HuH-7.5 (cell line): ENCODE data around the gene MRFAP1L1.
"Not testable (repeated sequence)": the region's sequence is repeated elsewhere in the genome, so short reads cannot be mapped to it uniquely, and the experiment has no call there.

Experiments used
- DNase-seq: peaks from one replicate; pipeline ENCODE4 v3.0.0; 2011; ENCODE audit warnings: low spot score

Gene MRFAP1L1

DNA sequence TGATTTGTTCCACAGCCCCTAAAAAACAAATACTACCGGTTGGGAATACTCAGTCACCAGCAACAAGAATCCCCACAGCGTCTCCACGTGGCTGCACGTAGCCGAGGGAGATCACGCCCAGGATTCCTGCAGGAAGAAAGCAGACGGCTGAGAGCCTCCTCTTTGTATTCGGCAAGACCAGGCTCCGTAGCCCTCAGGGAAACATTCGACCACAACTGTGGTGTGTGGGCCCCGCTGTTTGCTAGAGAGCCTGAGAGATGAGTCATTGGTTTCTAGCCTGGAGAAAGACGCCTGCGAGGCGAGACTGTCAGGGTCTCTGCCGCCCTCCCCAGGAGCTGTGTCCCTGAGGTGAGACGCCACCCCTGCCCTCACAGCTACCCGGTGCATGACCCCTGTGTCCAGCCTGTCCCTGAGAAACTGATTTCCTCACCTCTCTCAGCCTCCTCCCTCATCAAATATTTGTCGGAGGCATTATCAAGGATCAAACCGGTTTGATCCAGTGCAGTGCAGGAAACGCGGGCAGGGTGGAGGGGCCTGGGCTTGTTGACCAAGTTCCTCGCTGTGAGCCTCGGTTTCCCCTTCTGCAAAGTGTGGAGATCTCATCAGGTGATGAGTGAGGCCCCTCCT lies 20.7 kb downstream of the MRFAP1L1 start:
- peak; percentile 77 for DNase-seq

DNA sequence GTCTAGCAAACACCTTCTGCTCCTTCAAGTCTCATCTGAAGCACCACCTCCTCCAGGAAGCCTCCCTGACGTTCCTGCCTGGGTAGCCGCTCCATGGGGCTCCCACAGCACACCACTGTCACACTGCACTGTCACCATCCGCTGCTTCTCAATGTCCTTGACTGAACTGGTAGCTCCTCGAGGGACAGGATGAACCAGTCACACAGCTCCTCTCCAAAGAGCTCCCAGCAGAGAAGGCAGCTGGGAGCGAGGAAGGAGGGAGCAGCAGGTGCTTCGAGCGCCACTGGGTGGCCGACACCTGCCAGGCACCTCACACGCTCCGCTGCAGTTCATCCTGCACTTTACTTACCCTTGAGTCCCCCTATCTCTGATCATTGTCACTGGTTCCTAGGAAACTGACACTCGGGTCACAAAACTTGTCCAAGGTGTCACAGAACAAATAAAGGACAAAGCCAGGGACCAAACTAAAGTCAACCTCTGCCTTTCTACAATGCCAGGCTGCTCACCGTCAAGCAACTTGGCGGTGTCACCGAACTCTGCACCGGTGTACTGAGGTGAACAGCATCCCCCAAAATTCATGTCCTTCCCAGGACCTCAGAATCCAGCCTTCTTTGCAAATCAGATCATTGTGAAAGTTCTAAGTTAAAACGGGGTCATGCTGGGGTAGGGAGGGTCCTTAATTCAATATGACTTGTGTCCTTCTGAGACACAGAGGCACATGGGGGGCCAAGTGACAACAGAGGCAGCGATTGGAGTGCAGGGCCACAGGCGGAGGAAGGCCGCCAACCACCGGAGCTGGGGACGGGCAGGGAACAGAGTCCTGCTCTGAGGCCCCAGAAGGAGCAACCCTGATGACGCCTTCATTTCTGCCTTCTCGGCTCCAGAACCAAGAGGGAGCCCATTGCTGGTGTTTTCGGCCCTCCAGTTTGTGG lies 21.5 kb downstream of the MRFAP1L1 start:
- no peak for DNase-seq

DNA sequence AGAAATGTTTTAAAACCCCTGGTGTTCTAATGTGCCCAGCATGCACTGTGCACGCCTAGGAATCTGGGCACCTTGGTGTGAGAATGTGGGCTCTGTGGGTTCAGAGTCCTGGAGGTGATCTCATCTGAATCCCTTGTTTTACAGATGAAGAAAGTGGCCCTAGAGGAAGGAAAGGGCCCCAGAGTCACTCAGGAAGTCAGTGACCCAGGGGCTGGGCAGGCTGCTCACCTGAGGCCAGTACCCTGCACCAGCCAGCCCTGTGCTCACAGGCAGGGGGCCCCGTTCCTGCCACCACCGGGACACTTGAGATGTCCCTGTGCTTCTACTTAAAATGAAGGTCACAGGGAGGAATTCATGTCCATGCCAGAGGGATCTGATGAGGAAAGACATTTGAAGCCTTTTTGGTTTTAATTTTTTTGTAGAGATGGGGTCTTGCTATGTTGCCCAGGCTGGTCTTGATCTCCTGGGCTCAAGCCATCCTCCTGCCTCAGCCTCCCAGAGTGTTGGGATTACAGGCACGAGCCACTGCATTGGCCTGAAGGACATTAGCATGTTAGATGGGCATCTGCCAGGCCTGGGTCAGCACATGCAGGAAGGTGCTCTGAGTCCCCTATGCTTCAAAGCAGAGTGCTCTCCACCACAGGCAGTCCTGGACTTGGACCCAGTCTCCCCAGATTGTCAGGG lies 23.4 kb downstream of the MRFAP1L1 start:
- DNase-seq = no peak

DNA sequence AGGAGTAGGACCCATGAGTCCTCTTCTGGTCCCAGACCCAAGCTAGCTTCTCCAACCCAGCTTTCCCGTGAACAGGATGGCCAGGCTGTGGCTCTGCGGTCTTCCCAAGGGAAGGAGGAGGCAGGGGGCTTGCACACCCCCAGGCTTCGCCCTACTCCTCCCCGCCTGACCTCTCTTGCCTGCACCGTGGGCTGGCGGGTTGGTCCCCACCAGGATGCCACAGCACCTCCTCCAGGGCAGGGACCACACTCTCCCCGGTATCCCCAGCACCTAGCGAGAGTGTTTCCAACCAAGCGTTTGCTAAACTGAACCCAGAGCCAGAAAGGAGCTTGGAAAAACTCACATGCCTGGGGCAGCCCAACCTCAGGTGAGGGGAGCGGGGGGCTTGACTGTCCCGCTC lies 25.0 kb downstream of the MRFAP1L1 start:
- no peak for DNase-seq

DNA sequence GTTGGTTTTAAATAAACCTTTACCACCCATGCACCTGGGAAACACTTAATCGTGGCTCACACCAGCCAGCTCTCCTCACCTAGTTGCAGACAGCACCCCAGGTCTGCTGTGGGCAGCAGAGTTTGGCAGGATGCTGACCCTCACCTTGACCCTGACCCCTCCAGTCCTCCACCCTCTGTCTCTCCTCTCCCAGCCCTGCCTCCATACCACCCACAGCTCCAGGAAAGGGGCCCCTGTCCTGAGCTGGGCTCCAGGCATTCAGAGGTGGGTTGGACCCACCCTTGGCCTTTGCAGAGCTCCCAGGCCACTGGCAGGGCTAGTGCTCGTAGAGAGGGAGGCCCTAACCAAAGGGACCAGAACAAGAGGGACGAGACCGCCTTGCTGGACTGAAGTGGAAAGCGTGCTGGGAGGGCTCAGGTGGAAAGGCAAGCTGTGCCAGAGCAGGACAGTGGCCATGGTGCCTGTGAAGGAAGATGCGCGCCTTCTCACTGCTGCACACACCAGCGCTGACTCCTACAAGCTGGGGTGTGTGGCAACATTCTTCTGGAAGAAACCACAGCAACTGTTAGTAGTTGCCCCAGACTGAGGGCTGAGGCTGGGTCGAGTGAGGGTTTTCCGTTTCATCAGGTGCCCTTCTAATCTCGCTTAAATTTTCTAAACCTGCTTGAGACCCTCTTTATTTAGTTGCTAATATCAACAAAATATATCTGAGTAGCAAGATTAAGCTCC lies 26.6 kb downstream of the MRFAP1L1 start:
- DNase-seq = no peak

DNA sequence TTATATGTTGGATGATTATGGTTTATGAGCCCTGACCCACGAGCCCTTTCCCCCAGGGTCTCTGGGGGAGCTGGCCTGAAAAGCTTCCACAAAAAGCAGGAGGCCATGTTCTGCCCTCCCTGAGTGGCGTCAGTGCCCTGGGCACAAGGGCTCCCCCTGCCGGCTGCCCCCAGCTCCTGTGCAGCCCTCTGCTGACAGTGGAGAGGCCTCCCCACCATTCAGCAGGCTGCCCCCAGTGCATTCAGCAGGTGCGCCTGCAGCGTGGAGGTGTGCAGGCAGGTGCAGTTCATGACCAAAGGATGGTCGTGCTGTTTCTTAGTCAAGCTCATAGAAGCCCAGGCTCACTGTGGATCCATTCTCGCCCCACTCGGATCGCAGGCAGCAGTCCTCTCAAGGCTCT lies 28.5 kb downstream of the MRFAP1L1 start:
- DNase-seq = no peak

DNA sequence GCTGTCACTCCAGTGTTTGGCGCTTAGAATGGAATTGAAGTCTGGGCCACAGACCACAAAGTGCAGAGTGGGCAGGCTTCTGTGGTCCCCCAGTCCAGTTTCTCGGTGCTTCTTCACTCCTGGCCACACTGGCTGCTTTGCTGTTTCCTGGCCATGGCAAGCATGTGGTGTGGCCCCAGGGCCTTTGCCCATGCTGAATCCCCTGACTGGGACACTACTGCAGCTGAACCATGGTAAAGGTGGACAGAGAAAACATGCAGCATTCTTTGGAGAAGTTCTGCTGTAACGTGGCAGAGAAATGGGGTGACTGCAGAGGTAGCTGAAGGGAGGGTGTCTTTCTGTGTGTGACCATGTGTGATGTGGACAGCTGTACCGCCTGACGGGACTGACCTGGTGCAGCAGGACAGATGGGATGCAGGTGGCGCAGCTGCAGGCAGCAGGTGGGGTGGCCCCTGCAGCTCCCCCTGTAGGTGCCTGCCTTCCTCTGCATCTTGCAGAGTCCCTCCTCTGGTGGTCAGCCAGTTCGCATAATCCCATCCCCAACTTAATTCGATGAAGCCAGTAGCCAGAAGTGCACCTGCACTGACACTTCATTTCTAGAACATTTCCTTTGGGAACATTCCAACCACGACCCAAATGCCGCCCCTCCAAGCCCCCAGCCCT lies 29.2 kb downstream of the MRFAP1L1 start:
- DNase-seq = no peak

DNA sequence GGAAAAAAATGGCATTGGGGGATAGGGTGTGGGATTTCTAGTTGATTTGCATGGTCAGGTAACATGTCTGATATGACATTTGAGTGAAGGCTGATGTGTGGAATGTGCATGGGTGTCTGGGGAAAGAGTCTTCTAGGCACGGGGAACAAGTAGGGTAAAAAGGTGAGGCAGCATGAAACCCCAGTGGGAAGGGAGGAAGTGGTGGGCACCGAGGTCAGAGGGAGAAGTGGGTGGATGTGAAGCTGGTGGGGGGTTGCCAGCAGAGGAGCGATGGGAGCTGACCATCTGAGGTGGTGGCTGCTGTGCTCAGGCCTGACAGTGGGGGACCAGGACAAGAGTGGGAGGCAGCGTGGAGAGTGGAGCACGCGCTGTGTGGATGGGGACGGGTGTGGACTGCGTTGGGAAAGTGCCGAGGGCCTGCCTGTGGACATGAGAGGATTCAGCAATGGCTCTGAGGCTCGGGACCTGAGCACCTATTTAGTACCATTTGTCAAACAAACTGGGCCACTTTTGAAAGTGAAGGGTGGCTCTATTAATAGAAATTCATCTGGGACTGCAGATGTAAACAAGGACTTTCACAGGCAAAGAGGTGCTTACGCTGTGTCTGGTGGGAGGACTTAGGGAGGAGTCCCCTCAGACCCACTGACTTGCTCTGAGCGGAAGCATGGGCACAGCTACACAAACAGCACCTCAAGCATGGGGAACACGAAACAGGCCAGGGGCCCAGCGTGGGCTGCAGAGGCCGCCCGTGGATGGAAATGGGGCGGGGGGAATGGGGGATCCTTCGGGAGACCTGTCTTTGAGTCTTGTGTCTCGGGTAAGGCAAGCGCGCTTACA lies 32.7 kb downstream of the MRFAP1L1 start:
- DNase-seq = no peak

DNA sequence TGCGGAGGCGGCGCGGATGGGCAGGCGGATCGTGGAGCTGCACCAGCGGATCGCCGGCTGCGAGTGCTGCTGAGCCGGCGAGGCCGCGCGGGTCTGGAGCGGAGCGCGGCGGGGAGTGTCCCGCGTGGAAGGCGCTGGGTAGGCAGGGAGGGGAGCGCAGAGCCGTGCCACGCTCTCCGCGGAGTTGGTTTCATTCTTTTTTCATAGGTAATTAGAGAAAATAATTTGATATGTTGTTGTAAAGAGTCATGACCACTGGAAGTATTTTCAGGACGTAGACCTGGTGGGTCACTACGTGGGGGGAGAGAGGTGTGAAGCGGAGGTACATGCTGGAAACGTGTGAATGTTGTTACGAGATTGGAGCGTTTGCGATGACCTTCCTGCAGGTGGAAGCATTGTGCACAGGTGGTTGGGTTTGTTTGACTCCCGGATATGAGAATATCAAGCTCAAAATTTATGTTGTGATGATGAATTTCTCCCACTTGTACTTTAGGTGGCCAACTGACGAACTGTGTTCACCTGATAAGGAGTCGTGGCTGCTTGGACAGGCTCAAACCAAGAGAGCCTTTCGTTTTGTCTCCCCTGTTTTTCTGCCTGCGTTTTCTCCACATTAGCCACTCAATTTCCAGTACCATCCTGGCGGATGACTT lies 35.0 kb downstream of the MRFAP1L1 start:
- DNase-seq = peak; percentile 77

DNA sequence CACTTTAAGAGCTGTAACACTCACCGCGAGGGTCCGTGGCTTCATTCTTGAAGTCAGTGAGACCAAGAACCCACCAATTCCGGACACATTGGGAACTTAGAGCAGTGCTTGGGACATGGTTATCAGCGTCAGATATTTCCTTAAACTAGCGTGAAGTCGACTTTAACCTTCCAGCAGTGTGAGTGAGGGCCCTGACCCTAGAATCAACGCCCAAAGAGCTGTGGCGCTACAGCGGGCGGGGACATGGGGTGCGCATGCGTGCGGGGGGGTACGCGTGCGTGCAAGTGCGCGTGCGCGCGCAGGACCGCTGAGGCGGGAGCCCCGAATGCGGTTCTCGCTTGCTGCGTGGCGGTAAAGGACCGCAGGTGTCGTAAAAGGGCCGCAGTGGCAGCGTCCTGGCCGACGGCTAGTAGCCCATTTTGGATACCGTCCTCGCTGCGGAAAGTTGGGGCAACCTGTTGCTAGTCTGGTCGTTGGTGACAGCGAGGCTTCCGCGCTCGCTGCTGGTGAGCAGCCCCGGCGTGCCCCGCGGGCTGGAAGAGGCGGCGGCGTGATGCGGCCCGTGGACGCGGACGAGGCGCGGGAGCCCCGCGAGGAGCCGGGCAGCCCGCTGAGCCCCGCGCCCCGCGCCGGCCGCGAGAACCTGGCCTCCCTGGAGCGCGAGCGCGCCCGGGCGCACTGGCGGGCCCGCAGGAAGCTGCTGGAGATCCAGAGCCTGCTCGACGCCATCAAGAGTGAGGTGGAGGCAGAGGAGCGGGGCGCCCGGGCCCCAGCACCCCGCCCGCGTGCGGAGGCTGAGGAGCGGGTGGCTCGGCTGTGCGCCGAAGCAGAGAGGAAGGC lies 35.8 kb downstream of the MRFAP1L1 start:
- DNase-seq = peak; percentile 99

DNA sequence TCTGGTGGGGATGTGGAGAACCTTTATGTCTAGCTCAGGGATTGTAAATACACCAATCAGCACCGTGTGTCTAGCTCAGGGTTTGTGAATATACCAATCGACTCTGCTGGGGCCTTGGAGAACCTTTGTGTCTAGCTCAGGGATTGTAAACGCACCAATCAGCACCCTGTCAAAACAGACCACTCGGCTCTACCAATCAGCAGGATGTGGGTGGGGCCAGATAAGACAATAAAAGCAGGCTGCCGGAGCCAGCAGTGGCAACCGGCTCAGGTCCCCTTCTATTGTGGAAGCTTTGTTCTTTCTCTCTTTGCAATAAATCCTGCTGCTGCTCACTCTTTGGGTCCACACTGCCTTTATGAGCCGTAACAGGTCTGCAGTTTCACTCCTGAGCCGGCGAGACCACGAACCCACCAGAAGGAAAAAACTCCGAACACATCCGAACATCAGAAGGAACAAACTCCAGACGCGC lies 36.4 kb downstream of the MRFAP1L1 start:
- not testable (repeated sequence) for DNase-seq

DNA sequence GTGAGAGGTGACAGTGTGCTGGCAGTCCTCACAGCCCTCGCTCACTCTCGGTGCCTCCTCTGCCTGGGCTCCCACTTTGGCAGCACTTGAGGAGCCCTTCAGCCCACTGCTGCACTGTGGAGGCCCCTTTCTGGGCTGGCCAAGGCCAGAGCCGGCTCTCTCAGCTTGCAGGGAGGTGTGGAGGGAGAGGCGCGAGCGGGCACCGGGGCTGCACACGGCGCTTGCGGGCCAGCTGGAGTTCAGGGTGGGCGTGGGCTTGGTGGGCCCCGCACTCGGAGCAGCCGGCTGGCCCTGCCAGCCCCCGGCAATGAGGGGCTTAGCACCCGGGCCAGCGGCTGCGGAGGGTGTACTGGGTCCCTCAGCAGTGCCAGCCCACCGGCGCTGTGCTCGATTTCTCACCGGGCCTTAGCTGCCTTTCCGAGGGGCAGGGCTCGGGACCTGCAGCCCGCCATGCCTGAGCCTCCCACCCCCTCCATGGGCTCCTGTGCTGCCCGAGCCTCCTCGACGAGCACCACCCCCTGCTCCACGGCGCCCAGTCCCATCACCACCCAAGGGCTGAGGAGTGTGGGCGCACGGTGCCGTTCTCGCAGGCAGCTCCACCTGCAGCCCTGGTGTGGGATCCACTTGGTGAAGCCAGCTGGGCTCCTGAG lies 37.0 kb downstream of the MRFAP1L1 start:
- not testable (repeated sequence) for DNase-seq

DNA sequence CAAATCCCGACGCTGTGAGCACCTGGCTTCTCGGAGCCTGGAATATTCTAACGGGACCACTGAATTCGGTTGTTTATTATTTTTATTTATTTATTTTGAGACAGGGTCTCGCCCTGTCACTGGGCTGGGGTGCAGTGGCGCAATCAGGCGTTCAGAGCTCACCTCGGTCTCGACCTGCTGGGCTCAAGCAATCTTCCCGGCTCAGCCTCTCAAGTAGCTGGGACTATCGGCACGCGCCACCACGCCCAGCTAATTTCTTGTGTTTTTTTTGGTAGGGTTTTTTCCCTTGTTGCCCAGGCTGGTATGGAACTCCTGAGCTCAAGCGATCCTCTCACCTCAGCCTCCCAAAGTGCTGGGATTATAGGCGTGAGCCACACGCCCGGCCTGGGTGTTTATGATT lies 37.5 kb downstream of the MRFAP1L1 start:
- DNase-seq = no peak

DNA sequence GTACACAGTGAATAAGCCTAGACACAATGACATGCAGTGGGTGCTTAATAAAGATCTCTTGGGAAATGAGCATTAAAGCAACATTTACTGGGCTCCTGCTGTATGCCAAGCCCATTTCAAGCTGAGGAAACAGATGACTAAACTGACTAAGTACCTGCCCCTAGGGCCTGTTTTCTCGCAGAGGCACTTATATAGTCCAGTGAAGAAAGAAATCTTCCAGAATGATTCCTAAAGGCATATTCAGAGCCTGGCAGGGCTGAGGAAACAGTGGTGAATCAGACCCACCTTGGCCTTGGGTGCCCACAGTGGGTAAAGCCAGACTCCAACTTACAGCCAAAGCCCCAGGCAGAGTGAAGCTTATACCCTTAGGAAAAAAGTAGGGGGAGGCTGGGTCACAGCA lies 38.0 kb downstream of the MRFAP1L1 start:
- no peak for DNase-seq

DNA sequence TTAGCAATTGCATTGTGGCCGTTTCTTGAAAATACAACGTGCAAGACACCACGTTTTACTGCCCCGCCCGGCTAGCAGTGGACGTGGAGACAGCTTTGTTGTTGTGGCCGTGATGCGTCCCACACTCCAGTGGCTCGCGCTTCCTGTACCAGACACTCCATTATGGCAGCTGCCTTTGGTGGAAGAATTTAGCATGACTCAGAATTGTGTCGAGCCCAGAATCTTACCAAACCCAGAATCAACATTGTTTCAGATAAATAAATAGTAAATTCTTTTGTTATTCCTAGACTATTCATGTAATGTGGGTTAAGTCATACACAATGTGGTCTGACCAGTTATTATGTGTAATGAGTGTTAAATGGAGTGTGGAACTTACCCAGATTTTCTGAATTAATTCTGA lies 41.3 kb downstream of the MRFAP1L1 start:
- no peak for DNase-seq

DNA sequence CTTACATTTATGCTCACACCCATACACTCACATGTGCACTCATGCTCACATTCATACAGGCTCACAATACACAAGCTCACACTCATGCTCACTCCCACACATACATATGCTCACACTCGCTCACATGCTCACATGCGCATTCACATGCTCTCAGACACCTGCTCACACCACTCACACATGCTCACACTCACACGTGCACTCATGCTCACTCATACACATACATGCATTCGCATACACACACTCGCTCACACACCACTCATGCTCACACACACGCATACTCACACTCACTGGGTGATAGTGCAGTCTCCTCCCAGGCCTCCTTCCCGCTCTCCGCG lies 44.4 kb downstream of the MRFAP1L1 start:
- no peak for DNase-seq

DNA sequence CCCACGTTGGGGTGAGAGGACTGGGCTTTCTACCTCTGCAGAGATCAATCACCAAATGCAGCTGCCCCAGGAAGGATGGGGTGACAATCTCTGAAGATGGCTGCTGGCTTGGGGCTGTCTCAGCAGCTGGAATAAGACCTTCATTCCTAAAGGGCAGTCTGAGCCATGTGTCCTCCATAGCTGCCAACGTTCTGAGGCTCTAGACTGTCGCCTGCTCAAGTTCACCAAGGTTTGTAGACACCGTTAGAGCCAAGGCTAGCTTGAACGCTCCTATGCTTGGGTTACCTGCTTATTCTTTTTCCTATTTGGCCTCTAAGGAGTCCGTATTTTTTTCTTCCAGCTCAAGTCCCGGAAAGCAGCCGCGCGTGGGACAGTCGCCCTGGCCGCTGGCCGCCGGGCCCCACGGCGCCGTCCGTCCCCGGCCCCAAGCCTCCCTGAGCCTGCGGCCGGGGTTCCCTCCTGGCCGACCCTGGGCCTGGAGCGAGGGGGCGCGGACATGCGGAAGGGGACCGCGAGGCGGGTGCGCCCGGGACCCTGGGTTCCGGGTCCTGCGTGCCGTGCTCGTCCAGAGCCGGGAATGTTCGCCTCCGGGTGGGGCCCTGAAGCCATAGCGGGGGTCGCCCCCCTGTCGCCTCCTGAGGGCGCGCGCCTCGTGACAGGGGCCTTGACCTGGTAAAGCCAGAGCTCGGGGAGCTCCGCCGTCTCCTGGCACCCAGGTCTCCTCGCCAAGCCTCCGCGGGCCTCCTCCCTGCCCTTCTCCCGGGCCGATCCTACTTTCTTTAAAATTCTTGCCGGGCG lies 45.9 kb downstream of the MRFAP1L1 start:
- DNase-seq = no peak

DNA sequence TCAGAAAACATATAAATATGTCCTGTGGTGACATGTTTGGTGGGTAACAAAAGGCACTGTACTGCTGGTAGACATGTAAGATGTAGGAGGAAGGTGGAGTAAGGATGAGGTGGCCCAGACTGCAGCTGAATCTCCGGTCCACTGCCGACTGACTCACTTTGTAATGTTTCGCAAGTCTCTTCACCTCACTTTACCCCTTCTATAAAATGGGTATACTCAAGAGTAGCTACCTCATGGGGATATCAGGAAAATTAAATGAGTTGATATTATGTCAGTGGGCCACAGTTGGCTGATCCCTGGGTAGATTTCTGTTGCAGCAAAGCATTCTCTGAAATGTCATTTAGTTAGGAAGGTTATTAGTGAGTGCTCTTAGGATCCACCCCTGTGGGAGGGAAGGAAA lies 47.1 kb downstream of the MRFAP1L1 start:
- DNase-seq = no peak
